Umbilical cord (tissue), 2 donors: ENCODE data around the gene CCDC136. TPM values are rescaled to one million over a fixed set of nuclear protein-coding genes. Genes with fewer than 3 reads are reported as not detected.

Source experiments
- DNase-seq: peaks from one replicate; pipeline ENCODE4 v3.0.0-alpha.2; 2015; ENCODE audit warnings: low spot score
- total RNA-seq: library from RNA; depleted of rRNA; stranded (reverse); fragments of >200 nt; gene quantifications from one replicate; pipeline ENCODE4 v1.2.3, GENCODE V29; 2014; ENCODE audit warnings: low replicate concordance; ENCODE audit not compliant: insufficient read depth

The CCDC136 gene
- total RNA-seq, 1 donor from 2014 or later = 6.0 TPM

GRCh38 chr7:128831994-128832879 is 40.5 kb downstream of the CCDC136 start:
- DNase-seq = peak; percentile 81

DNA sequence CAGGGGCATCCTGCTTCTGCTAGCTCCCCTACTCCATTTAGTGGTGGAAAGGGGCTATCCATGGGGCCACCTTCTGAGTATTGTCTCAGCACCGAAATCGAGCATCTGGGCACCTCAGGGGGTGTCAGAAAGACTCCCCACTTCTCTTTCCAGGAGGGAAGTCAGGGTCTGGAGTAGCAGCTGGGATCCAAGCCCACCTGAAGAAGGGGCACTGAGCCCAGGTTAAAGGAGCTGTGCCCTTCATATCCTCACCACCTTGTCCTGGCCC is 41.0 kb downstream of the CCDC136 start:
- DNase-seq = no peak

- DNase-seq = peak; percentile 93
These were observed 41.6 kb downstream of the CCDC136 start for GRCh38 chr7:128833148-128833945.

- DNase-seq = peak; percentile 74
These were observed 42.2 kb downstream of the CCDC136 start for GRCh38 chr7:128833946-128834325.

- no peak for DNase-seq
These were observed 43.5 kb downstream of the CCDC136 start for GRCh38 chr7:128835231-128835751.

- peak; percentile 55 for DNase-seq
These were observed 44.2 kb downstream of the CCDC136 start for GRCh38 chr7:128835790-128836641.

DNA sequence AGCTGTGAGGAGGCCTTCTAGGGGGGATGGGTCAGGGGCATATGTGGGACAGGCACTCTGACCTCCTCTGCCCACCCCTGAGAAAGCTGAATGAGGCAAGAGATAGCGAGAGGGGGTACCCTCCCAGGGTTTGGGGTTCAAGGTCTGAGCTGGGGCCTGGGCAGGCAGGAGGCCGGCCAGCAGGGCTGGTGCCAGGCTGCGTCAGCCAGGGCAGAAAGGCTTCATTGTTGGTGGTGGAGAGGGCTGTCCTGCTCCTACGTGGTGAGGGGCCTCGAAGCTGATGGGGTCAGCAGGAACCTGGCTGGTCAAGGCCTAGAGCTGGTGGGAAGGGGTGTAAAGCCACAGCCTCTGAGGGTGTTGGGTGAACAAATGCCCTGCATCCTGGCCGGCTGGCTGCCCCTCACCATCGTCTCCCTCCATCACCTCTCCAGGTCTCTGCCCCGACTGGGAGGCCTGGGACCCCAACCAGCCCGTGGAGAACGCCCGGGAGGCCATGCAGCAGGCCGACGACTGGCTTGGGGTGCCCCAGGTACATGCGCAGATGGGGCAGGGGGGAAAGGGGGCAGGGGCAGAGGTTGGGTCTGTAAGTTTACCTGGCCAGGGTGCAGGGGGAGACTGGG is 45.1 kb downstream of the CCDC136 start:
- DNase-seq = no peak

- no peak for DNase-seq
These were observed 45.8 kb downstream of the CCDC136 start for GRCh38 chr7:128837521-128837921.

GRCh38 chr7:128838109-128838779 is 46.5 kb downstream of the CCDC136 start:
- no peak for DNase-seq

DNA sequence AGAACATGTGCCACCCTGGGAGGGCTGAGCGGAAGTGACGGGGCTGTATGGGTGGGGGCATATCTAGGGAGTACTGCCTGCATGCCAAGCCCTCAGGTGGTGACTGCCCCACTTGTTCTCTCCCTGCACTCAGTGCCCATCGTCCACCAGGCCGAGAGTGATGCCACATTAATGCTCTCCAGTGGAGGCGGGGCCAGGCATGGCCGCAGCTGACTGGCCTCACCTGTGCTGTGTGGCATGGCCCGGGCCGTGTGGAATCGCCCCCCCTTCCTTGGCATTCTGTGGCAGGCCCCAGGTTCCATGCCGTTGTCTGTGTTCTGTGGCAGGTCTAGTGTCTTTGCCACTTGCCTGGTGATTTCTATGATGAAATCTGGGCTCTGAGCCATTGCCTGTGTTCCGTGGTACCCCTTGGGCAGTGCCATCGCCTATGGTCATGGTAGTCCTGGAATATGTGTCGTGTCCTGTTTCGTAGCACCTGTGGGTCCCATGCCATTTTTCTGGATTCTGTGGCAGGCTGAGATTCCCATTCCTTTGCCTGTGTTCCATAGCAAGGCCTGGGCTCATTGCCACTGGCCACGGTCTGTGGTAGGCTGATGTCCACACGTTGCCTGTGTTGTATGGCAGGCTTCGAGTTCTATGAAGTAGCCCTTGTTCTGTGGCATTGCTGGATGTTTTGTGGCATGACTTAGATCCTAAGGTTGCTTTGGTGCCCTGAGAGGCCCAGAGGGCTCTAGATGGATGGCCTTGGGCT is 47.4 kb downstream of the CCDC136 start:
- no peak for DNase-seq

GRCh38 chr7:128839751-128840177 is 48.0 kb downstream of the CCDC136 start:
- no peak for DNase-seq

GRCh38 chr7:128840326-128841170 is 48.8 kb downstream of the CCDC136 start:
- no peak for DNase-seq

GRCh38 chr7:128841171-128841690 is 49.5 kb downstream of the CCDC136 start:
- no peak for DNase-seq

DNA sequence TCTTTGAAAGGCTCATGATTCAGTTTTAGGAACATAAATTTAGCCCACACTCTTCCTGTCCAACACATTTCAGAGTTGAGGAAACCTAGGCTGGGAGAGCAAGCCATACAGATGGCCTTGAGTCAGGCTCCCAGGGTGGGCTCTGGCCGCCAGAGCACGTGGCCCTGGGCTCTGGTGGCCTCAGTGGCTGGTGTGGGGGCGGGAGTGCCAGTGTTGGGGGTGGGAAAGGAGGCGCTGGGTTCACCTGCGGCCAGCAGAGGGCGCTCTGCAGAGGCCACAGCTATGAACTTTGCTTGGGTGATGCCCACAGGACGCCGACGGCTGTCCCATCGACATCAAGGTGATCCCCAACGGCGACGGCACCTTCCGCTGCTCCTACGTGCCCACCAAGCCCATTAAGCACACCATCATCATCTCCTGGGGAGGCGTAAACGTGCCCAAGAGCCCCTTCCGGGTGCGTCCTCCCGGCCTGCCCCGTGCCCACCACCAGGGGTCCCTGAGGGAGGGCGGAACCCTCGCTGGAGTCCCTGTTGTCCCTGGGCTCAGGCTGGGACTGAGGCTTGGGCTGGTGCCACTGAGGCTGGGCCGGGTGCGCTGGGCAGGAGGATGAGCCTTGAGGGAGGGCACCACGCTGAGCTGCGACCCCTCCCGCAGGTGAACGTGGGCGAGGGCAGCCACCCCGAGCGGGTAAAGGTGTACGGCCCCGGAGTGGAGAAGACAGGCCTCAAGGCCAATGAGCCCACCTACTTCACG is 50.3 kb downstream of the CCDC136 start:
- DNase-seq = no peak

GRCh38 chr7:128842674-128843641 is 51.2 kb downstream of the CCDC136 start:
- no peak for DNase-seq

GRCh38 chr7:128843938-128844621 is 52.3 kb downstream of the CCDC136 start:
- no peak for DNase-seq
